Astrocyte of the spinal cord (primary cell): ENCODE measurements around the gene CRB2.

Source experiments
- DNase-seq: peaks from one replicate; pipeline ENCODE4 v3.0.0; 2011; ENCODE audit warnings: low read depth, low spot score
- H3K4me3 ChIP-seq: 2 replicates; pipeline ENCODE4 v1.5.1; 2011; ENCODE audit warnings: low read depth, mild to moderate bottlenecking, low read length, moderate library complexity
- CTCF ChIP-seq: IDR thresholded peaks from 2 replicates; pipeline ENCODE4 v1.5.1; 2012; ENCODE audit warnings: low read depth, mild to moderate bottlenecking, low read length, inconsistent platforms
- in situ Hi-C: cut with HindIII; loops from 2 replicates; pipeline ENCODE4 v1.10.0; 2017; ENCODE audit warnings: low sequenced_read_pairs

CRB2 gene

GRCh38 chr9:123402981-123403509, 47.0 kb downstream of the CRB2 start:
- no peak for TF ChIP-seq CTCF

GRCh38 chr9:123406016-123406415, 50.0 kb downstream of the CRB2 start:
- no peak for TF ChIP-seq CTCF
- in situ Hi-C loops, result no loop called here
- DNase-seq, result no peak
- no peak overlapping the region for H3K4me3 ChIP-seq

More at GRCh38 chr9:123402981-123403509, 47.0 kb downstream of the CRB2 start:
- DNase-seq, result no peak
- no peak overlapping the region for H3K4me3 ChIP-seq
- in situ Hi-C loops, result no loop called here

GRCh38 chr9:123406691-123407216, 50.8 kb downstream of the CRB2 start:
- in situ Hi-C loops, result no loop called here

GRCh38 chr9:123407217-123407851, 51.3 kb downstream of the CRB2 start:
- TF ChIP-seq CTCF, result no peak
- H3K4me3 ChIP-seq, result no peak overlapping the region
- no peak for DNase-seq
- in situ Hi-C loops, result no loop called here

More at GRCh38 chr9:123406691-123407216, 50.8 kb downstream of the CRB2 start:
- DNase-seq, result no peak
- H3K4me3 ChIP-seq, result no peak overlapping the region
- no peak for TF ChIP-seq CTCF

- DNase-seq, result no peak
- no peak for TF ChIP-seq CTCF
- in situ Hi-C loops, result no loop called here
- H3K4me3 ChIP-seq, result no peak overlapping the region
These were observed 52.6 kb downstream of the CRB2 start for GRCh38 chr9:123408313-123409262.

GRCh38 chr9:123410281-123410910, 54.4 kb downstream of the CRB2 start:
- DNase-seq, result no peak
- no peak overlapping the region for H3K4me3 ChIP-seq
- TF ChIP-seq CTCF, result no peak
- in situ Hi-C loops, result no loop called here
